LNCaP clone FGC (cell line): ENCODE data around the gene FHL1.

ENCODE experiments used
- DNase-seq: peaks from one replicate; pipeline ENCODE4 v3.0.0-alpha.2; 2011; ENCODE audit warnings: low read depth
- H3K4me3 ChIP-seq: 2 replicates; pipeline ENCODE4 v1.5.1; 2011; ENCODE audit warnings: mild to moderate bottlenecking, low read depth, low read length, control low read depth
- CTCF ChIP-seq: IDR thresholded peaks from 2 replicates; pipeline ENCODE4 v1.5.1; 2012; ENCODE audit warnings: mild to moderate bottlenecking; ENCODE audit not compliant: control insufficient read depth, insufficient read depth; ENCODE audit errors: extremely low read depth

FHL1 gene

GRCh38 chrX:136170139-136170800 is 22.9 kb downstream of the FHL1 start:
- DNase-seq: no peak
- no peak overlapping the region for H3K4me3 ChIP-seq
- peak; percentile 43 for TF ChIP-seq CTCF

GRCh38 chrX:136171420-136171819 is 24.1 kb downstream of the FHL1 start:
- no peak overlapping the region for H3K4me3 ChIP-seq
- TF ChIP-seq CTCF: no peak
- DNase-seq: no peak

GRCh38 chrX:136176399-136176825 is 29.1 kb downstream of the FHL1 start:
- no peak for DNase-seq
- H3K4me3 ChIP-seq: no peak overlapping the region
- no peak for TF ChIP-seq CTCF

GRCh38 chrX:136179133-136179532 is 31.8 kb downstream of the FHL1 start:
- no peak overlapping the region for H3K4me3 ChIP-seq
- TF ChIP-seq CTCF: no peak
- DNase-seq: no peak

GRCh38 chrX:136182414-136182813 is 35.1 kb downstream of the FHL1 start:
- TF ChIP-seq CTCF: no peak
- DNase-seq: no peak
- no peak overlapping the region for H3K4me3 ChIP-seq

- no peak overlapping the region for H3K4me3 ChIP-seq
- TF ChIP-seq CTCF: no peak
- no peak for DNase-seq
These were observed 35.8 kb downstream of the FHL1 start for GRCh38 chrX:136183172-136183571.

- H3K4me3 ChIP-seq: no peak overlapping the region
- DNase-seq: no peak
These were observed 36.6 kb downstream of the FHL1 start for GRCh38 chrX:136183917-136184316.

More at GRCh38 chrX:136183917-136184316, 36.6 kb downstream of the FHL1 start:
- no peak for TF ChIP-seq CTCF
